Measurements from ENCODE around the gene PM20D2.
"Not testable (repeated sequence)": the region's sequence is repeated elsewhere in the genome, so short reads cannot be mapped to it uniquely, and the experiment has no call there.

The PM20D2 gene, protein sequence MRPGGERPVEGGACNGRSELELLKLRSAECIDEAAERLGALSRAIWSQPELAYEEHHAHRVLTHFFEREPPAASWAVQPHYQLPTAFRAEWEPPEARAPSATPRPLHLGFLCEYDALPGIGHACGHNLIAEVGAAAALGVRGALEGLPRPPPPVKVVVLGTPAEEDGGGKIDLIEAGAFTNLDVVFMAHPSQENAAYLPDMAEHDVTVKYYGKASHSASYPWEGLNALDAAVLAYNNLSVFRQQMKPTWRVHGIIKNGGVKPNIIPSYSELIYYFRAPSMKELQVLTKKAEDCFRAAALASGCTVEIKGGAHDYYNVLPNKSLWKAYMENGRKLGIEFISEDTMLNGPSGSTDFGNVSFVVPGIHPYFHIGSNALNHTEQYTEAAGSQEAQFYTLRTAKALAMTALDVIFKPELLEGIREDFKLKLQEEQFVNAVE

DNA sequence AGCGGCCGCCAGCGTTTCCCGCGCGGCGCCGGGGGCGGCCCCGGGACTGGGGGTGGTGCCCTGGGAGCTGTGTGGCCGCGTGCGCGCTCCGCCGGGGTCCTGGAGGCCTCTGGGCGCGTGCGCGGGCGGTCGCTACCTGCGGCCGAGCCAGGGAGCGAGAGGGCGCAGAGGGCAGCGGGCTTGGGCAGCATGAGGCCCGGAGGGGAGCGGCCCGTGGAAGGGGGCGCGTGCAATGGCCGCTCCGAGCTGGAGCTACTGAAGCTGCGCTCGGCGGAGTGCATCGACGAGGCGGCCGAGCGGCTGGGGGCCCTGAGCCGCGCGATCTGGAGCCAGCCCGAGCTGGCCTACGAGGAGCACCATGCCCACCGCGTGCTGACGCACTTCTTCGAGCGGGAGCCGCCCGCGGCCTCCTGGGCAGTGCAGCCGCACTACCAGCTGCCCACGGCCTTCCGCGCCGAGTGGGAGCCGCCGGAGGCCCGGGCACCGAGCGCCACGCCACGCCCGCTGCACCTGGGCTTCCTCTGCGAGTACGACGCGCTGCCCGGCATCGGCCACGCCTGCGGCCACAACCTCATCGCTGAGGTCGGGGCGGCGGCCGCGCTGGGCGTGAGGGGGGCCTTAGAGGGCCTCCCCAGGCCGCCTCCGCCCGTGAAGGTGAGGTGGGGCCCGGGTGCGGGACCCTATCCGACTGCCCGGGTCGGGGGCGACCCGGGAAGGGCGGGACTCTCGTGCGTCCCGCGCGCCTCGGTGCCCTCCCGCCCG lies at the start of gene PM20D2:
PM20D2 (plus strand) TSS at position 100 of the 762 bp plus-strand sequence; CDS start at position 190, 90 bp downstream.
- peak; percentile 72 for DNase-seq

DNA sequence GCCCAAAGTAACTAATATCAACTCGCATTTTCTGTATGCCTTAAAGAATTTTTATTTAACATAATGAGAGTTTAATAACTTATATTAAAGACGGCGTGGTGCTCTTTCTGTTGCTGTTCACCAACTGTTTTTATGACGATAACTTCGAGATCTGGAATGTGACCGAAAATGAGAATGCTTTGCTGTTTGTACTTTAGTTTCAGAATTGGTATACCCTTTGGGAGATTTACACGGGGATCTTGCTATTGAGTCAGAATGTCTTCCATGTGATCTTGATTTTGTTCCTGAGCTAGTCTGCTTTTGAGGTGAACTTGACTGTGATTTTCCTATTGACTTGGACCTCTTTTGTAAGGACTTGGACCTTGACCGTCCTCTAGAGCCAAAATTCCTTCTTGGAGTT lies 47.4 kb upstream of the PM20D2 start:
- no peak for DNase-seq

DNA sequence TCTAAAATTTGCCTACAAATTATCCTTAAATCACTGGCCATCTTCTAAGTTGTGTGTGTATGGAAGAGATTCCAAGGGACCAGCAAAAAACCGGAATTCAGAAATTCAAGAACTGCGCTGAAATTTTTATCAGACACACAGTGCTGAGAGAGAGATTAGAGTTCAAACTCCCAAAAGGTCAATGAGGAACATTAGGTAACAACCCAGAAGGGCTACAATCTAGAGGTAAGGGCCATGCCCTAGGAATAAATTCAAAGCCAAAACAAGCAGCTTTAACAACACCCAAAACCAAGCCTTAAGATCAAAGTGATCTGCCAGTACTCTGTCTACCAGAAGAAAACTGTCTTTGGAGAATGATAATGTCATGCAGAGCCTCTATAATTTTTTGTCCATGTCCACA lies 45.7 kb upstream of the PM20D2 start:
- no peak for DNase-seq

DNA sequence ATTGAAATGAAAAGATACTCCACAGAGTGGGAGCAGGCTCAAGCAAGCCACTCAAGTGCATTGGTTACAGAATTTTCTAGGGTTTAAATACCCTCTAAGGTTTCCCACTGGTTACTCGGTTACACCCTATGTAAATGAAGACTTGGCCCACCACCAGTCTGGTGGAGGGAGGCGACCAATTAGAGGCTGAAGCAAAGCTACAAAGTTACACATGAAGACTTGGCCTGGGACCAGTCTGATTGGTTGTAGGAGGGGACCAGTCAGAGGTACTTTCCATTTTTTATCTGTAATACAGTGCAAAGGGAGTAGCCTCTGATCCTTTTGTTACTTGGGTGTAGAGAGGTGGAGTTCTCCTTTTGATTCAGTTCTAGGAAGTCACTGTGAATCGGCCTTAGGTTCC lies 35.6 kb upstream of the PM20D2 start:
- DNase-seq: no peak

DNA sequence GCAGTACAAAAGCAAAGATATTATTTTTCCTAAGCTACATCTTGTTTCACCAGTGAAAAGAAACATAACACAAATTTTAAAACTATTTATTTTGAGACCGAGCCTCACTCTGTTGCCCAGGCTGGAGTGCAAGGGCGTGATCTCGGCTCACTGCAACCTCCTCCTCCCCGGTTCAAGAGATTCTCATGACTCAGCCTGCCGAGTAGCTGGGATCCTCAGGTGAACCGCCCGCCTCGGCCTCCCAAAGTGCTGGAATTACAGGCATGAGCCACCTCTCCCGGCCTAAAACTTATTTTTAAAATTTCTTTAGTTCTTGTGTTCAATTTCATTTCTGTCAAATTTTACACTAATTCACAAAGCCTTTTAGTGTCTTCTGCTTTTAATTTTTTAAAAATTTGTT lies 33.9 kb upstream of the PM20D2 start:
- DNase-seq: no peak

DNA sequence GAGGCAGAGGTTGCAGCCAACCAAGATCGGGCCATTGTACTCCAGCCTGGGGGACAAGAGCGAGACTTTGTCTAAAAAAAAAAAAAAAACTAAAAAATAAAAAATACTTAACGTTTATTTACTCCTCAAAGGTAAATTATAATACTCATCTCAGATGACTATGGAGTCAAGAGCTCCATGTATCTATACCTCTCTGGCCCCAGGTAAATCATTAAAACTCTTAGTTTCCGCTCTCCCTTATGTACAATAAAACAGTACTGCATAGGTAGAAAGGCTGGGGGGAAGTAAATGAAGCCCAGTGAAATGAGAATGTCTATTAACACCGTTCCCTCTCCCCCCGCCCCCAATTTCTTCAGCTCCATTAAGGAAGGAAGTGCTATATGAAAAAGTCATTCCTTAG lies 29.2 kb upstream of the PM20D2 start:
- no peak for DNase-seq

DNA sequence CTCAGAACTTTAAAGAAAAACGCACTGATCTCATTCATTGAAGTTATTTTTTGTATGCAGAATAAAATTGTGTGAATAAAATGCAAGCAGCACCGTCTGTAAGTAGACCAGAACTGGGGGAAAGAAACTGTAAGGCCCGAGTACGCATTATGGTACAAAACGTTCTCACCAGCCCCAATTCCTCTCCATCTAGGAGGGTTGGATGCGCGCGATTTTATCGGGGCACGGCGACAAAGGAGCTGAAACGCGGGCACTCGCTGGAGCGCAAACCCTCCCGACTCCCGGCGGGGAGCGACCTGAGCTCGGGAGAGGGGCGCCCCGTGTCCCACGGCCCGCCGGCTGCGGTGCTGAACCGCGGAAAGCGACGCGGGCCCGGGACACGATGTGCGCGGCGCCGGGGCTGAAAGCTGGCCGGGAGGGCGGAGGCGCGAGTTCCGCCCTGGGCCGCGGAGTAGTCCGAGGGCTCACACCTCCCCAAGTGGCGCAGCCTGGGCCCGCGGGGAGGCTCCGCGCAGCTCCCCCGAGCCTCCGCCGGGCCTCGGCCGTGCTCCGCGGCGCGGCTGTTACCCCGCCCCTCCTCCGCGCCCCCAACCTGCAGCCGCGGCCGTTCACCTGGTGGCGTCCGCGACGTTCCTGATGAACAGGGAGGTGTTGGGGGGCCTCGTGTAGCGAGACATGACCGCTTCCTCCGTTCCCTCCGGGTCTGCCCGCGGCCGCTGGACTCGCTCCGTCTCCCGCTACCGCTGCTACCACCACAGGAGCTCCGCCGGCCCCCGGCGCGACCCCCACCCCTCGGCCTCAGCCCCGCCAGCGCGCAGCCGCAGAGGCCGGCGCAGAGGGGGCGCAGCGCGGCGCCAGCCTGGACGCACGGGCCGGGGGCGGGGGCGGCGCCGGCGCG lies 28.4 kb upstream of the PM20D2 start, which contains the start of gene SRSF12:
SRSF12 (minus strand) TSS at position 861 of the 898 bp plus-strand sequence; CDS start at position 677, 184 bp downstream.
- peak; percentile 43 for DNase-seq

DNA sequence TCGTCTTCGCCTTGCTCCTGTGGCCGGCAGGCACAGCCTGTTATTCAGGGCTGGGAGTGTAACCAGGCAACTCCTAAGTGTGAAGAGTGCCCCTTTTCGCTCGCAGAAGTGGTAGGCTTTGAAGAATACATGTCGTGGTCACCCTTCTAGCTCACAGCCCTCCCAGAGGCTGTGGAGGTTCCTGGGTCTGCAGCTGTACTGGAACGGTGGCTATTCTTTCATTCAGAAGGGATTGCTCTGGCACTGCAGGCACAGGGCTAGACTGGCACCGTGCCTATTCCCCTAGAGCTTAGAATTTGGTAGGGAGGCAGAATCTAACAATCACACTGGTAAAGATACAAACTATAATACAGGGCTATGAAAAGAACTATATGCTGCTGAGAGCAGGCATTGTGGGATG lies 26.9 kb upstream of the PM20D2 start:
- no peak for DNase-seq

DNA sequence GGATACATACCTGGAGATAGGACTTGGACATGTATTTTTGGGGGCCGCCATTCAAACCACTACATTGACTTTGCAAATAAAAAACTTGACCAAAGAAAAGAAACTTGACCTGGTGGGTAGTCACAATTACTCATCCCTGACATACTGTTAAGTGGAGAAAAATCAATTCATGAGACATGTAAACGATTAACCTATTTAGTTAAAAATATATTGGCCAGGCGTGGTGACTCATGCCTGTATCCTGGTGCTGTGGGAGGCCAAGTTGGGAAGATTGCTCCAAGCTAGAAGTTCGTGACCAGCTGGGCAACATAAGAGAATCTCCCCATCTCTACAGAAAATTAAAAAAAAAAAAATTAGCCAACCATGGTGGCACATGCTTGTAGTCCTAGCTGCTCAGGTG lies 25.5 kb upstream of the PM20D2 start:
- DNase-seq: no peak

DNA sequence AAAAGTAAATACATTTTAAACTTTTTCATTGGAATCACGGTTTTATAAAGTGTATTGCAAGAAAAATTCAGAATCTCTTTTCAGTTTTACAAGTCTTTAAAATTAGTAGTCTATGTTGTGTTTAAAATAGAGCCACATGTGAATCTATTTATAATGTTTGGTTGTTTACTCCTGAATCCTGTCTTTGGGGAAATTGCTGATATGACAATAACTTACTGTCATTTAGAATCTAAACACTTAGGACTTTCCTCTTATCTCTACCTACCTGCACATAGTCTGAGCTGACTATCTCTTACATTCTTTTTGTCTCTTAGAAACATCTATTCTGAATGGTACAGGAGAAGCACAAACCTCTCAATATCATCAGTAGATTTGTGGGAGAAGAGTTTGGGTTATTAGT lies 23.9 kb upstream of the PM20D2 start:
- DNase-seq: no peak

DNA sequence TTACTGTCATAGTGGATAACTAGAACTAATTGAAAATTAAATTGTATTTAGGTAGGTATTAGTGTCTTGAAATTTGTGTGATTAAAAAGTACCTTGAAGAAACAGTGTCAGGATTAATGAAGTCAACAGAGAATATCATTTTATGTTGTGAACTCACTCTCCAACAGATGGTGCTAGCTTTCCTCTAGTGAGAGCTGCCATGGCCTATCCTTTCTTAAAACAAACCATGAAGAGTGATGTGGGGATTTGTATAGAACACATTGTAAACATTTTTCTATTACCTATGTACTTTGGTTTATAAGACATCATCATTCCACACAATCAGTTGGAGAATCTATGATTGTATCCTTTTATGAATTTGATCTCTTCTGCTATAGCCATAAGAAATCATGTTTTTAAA lies 23.2 kb upstream of the PM20D2 start:
- no peak for DNase-seq

DNA sequence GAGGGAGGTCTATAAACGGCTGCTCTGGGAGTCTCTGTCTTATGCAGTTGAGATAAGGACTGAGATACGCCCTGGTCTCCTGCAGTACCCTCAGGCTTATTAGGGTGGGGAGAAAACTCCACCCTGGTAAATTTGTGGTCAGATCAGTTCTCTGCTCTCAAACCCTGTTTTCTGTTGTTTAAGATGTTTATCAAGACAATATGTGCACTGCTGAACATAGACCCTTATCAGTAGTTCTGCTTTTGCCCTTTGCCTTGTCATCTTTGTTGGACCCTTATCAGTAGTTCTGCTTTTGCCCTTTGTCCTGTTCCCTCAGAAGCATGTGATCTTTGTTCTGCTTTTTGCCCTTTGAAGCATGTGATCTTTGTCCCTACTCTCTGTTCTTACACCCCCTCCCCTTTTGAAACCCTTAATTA lies 17.6 kb upstream of the PM20D2 start:
- DNase-seq: not testable (repeated sequence)

DNA sequence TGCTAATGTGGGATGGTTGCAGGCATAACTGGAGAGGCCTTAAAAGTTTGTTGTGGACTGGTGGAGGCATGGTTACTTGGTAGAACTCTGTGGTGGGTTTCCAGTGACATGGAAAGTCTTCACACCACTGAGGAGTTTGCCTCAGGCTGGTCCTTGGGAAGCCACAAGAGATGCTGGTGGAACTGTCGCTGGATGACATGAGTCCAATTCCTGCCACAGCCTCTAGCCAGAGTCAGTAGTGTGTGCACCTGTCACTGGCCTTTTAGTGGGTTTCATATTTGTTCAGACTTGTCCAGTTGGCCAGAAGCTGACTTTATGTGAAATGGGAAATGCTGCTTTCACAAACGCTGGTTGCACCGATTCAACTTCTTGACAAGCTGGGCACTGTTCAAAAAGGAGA lies 14.3 kb upstream of the PM20D2 start:
- no peak for DNase-seq

DNA sequence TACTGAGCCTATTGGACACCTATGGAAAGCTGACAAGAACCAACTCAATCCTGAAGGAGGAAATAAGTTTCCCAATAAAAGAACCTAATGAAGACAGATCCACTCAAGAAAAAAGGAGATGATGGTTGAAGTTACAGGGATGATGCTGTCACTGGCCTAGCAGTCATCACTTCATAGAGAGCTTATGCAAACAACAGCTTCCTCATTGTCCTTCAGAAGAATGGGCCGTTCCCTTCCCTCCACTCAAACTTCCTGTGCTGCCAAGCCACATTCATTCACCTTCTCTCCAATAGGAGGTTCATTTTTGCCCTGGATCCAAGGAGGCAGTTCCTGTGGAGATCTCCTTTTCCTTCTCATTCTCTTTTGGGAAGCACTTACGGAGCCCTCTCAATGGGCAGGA lies 13.8 kb upstream of the PM20D2 start:
- no peak for DNase-seq

DNA sequence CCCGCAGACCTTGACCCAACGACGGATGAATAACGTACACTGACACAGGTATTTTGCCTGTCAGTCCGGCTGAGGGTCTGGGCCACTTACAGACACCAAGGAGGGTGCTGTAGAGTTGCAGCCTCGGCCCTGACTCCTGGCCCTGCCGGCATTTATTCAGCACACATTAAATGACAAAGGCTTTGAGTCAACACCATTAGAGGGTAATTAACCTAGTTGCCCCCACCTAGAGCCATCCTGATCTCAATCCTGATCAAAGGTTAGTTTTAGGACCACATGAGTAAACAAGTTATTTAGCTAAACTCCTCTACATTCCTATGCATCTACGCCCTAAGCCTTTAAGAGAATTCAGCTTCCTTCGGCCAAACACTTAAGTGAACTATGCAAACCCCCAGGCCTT lies 11.9 kb upstream of the PM20D2 start:
- DNase-seq: no peak

DNA sequence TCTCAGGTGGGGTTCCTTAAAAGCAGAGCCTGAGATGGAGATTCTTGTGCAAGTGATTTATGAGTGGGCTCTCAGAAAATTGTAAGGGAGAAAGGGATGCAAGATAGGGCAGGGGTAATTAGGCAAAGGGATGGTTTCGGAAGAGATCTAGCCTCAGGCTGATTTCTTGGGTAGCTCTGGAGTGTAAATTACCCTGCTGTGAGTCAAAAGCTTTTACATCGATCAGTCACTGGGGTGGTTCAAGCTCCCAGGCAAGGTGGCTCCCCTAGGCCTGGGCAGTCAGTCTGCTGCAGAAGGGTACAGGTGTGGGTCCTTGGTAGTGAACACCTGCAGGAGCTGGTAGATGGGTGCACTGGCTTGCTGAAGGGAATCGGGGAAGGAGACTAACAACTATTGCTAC lies 11.1 kb upstream of the PM20D2 start:
- DNase-seq: no peak

DNA sequence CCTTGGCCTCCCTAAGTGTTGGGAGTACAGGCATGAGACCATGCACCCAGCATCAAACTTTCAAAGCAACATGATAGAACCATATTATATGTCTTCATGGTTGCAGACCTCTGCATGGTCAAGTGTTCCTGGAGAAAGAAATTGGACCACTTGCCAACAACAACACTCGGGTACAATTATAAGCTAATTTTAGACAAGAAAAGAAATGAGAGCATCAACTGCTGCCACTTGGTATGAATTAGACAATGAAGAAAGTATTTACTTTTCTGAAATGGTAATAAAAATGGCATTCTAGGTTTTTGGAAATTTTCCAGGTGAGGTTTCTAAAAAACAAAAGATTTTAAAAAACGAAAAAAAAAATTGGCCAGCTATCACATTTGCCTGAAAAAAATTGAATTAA lies 7.7 kb upstream of the PM20D2 start:
- DNase-seq: no peak

DNA sequence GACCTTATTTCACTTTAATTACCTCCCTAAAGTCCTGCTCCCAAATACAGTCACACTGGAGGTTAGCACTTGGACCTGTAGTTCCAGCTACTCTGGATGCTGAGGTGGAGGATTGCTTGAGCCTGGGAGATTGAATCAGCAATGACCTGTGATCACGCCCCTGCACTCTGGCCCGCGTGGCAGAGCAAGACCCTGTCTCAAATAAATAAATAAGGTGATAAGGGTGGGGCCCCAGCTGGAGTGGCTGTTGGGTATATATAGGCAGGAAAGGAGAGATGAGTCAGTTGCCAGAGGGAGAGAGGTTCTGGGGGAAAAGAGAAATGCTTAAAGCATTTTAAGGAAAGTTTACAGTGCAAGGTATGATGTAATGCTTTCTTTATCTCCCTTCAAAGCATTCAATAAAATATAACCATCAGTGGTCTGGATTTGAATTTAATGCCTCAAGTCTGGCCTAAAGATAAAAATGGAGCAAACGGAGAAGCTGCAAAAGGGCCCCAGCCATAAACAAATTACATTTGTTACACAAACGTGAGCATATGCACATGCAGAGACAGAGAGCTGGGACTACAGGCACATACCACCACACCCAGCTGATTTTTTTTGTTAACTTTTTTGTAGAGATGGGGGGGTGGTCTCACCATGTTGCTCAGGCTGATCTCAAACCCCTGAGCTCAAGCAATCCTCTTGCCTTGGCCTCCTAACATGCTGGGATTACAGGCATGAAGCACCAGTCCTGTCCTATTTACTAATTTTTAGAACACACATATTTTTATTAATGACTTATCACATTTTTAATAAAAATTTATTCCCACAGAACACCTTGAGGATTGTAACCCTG lies 6.1 kb upstream of the PM20D2 start:
- no peak for DNase-seq

DNA sequence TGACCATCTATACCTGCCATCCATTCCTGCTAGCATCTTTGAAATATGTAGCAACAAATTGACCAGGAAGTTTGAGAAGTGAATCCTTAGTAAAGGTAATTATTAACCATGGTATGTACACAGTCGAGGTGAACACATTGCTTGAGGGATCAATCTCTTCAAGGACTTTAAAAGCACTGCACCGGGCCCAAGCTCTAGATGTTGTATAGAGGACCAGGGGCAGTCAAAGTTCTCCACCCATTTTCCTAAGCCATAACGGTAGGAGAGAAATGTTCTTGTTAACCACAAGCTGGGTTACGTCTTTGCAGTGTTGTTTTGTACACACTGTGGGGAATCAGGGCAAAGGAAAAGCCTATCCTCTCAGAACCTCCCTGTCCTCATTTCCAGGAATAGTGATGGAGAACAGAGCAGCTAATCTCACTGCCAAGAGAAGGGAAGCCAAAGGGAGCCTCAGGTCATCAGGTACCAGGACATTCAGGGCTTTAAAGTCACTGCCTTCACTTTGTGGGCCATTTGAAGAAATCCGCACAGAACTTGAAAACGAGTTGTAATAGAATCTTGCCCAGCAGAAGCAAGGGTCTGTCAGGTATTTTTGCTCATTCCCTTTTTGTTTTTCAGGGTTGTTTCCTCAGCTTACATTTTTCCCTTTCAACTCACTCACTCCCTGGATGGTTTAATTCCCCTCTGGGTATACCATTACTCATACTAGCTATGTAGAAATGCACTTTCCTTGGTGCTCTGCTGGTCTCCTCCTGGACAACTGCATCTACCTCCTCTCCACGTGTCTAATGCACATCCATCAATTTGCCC lies 5.3 kb upstream of the PM20D2 start:
- DNase-seq: no peak

DNA sequence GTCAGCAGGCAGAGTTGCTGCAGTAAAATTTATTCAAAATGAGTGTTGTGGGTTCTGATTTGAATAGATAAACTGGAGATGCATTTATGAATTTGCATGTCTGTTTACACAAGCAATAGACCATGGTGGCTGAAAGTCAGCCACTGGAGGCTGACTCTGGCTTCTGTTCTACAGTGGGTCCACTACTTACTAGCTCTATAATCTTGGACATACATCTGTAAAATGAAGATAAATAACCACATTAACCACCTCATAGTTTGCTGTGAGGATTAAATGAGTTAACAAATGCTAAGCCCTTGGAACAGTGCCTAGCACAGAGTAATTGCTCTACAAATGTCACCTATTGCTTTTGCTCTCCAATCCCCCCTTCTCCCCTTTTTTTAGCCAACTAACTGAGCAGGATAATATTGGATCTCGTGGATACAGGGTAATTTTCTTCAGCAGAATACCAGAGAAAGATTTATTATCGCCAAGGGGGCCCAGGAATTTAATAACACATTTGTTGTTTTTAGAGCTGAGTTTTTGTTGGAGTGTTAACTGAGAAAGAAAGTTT lies 1.4 kb upstream of the PM20D2 start:
- DNase-seq: no peak

Measured in stimulated activated CD4-positive, alpha-beta T cell treated with anti-CD3 and anti-CD28 coated beads, Interleukin-4, amount 100 ng/mL, for 1 hour (primary cell).